Measurements from ENCODE around the gene EZH1.
A peak's percentile ranks its signal among the peaks of the same experiment; 100 is the strongest.

Gene EZH1

GRCh38 chr17:42682722-42683403, 62.0 kb downstream of the EZH1 start:
- Histone ChIP-seq H3K9ac (no peak overlapping the region), H2AFZ (ENCODE audit: low read depth) (no peak overlapping the region), H3K4me1 (ENCODE audit: low read depth, poor library complexity, severe bottlenecking) (peaks cover 40% of the 10 kb centered on the region), H3K4me2 (peak overlapping the region; percentile 43), H3K36me3 (ENCODE audit: insufficient read depth) (no peaks in the 10 kb centered on the region), H3K27me3 (ENCODE audit: insufficient read depth, low read depth) (no peaks in the 10 kb centered on the region), H3K4me3 (IDR thresholded peaks at IDR 0.05; ENCODE audit: insufficient read depth, low read depth, low read length) (no peak overlapping the region), H3K27ac (peak overlapping the region; percentile 3; the same call in 1 of the 2 replicates), H4K20me1 (ENCODE audit: insufficient read depth) (no peaks in the 10 kb centered on the region), H3K79me2 (ENCODE audit: insufficient read depth, low read depth) (peaks cover 8% of the 10 kb centered on the region; the same call in 1 of the 2 replicates)
- TF ChIP-seq, protein P1, sequence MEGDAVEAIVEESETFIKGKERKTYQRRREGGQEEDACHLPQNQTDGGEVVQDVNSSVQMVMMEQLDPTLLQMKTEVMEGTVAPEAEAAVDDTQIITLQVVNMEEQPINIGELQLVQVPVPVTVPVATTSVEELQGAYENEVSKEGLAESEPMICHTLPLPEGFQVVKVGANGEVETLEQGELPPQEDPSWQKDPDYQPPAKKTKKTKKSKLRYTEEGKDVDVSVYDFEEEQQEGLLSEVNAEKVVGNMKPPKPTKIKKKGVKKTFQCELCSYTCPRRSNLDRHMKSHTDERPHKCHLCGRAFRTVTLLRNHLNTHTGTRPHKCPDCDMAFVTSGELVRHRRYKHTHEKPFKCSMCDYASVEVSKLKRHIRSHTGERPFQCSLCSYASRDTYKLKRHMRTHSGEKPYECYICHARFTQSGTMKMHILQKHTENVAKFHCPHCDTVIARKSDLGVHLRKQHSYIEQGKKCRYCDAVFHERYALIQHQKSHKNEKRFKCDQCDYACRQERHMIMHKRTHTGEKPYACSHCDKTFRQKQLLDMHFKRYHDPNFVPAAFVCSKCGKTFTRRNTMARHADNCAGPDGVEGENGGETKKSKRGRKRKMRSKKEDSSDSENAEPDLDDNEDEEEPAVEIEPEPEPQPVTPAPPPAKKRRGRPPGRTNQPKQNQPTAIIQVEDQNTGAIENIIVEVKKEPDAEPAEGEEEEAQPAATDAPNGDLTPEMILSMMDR (conservative IDR thresholded peaks at IDR 0.05; ENCODE audit: low read depth, low read length), result no peak

GRCh38 chr17:42681976-42682721, 62.7 kb downstream of the EZH1 start, which contains the start of gene CNTNAP1:
Gene CNTNAP1 (plus strand): TSS chr17:42682531. CDS start chr17:42682830, 299 bp downstream.
- H3K4me3 ChIP-seq (IDR thresholded peaks at IDR 0.05; ENCODE audit: insufficient read depth, low read depth, low read length), result no peak within 1 kb of the TSS
- peak within 1 kb of the TSS; percentile 3; the same call in 1 of the 2 replicates for H3K27ac ChIP-seq
- H3K27me3 ChIP-seq (ENCODE audit: insufficient read depth, low read depth), result no peaks in the 10 kb centered on the region
- H3K9ac ChIP-seq, result peak within 1 kb of the TSS; percentile 8; the same call in 1 of the 2 replicates
- peak within 1 kb of the TSS; percentile 97 for H3K4me2 ChIP-seq
- H2AFZ ChIP-seq (ENCODE audit: low read depth), result no peak within 1 kb of the TSS
- no peaks in the 10 kb centered on the region for H4K20me1 ChIP-seq (ENCODE audit: insufficient read depth)
- H3K4me1 ChIP-seq (ENCODE audit: low read depth, poor library complexity, severe bottlenecking), result peaks cover 40% of the 10 kb centered on the region
- TF ChIP-seq, protein P1 (conservative IDR thresholded peaks at IDR 0.05; ENCODE audit: low read depth, low read length), result no peak
- H3K36me3 ChIP-seq (ENCODE audit: insufficient read depth), result no peaks in the 10 kb centered on the region
- peaks cover 12% of the 10 kb centered on the region for H3K79me2 ChIP-seq (ENCODE audit: insufficient read depth, low read depth)

DNA sequence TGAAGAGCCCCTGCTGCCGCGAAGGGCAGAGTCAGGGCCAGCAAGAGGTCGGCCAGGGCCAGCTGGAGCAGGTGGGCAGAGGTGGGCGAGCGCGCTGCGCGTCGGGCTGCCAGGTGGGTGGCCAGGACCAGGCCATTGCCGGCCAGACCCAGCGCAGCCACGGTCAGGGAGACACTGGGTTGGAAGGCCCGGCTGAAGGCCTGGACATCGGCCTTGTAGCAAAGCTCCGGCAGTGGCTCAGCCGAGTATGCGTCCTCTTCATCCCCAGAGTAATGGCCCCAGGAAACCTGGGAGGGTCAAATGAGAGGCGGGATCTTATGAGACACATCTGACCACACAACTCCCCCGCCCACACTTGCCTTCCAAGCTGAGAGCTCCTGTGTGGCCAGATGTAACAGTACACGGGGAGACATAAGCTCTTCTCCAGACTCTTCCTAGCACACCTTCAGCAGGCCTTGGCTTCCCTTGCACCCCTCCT, 64.5 kb downstream of the EZH1 start:
- Histone ChIP-seq H2AFZ (ENCODE audit: low read depth) (0 out of 2 replicates have a peak overlapping the region, but pooled peaks have one; percentile 62), H3K27ac (peak overlapping the region; percentile 98), H3K27me3 (ENCODE audit: insufficient read depth, low read depth) (no peaks in the 10 kb centered on the region), H3K9ac (no peak overlapping the region), H3K36me3 (ENCODE audit: insufficient read depth) (no peaks in the 10 kb centered on the region), H3K4me1 (ENCODE audit: low read depth, poor library complexity, severe bottlenecking) (peaks cover 40% of the 10 kb centered on the region), H3K4me3 (IDR thresholded peaks at IDR 0.05; ENCODE audit: insufficient read depth, low read depth, low read length) (no peak overlapping the region), H3K79me2 (ENCODE audit: insufficient read depth, low read depth) (peaks cover 26% of the 10 kb centered on the region), H4K20me1 (ENCODE audit: insufficient read depth) (no peaks in the 10 kb centered on the region), H3K4me2 (peak overlapping the region; percentile 97)
- TF ChIP-seq, protein P1 (conservative IDR thresholded peaks at IDR 0.05; ENCODE audit: low read depth, low read length), result no peak

DNA sequence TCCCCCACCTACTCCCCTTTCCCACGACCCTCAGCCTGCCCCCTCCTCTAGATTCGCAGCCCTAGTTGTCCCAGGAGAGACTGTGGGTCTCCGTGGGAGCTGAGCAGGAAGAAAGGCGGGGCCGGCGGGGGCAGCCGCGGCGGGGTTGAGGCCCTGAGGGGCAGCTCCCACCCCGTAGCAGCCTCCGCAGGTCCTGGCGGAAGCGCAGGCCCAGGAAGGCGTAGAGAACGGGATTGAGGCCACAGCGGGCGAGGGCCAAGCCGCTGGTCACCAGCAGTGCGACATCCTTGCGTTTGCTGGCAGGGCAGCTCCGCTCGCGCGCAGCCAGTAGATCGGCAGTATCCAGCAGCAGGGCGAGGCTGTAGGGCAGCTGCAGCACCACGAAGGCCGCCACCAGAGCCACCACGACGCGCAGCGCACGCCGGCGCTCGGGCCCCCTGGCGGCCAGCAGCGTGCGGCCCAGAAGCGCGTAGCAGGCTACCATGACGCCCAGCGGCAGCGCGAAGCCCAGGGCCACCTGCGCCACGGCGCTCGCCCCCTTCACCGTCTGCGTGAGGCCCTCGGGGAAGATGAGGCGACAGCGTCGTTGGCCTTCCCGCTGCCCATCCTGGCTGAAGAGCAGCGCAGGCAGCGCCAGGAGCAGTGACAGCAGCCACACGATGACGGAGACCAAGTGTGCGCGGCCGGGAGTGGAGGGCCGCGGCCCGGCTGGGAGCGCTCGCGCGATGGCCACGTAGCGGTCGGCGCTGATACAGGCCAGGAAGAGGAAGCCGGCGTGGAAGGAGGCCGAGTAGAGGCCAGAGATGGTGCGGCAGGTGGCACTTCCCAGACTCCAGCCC, 65.1 kb downstream of the EZH1 start:
- Histone ChIP-seq H3K27ac (peak overlapping the region; percentile 98), H4K20me1 (ENCODE audit: insufficient read depth) (no peaks in the 10 kb centered on the region), H3K9ac (peak overlapping the region; percentile 83), H3K79me2 (ENCODE audit: insufficient read depth, low read depth) (peaks cover 33% of the 10 kb centered on the region), H3K4me1 (ENCODE audit: low read depth, poor library complexity, severe bottlenecking) (peaks cover 41% of the 10 kb centered on the region), H3K4me2 (peak overlapping the region; percentile 97), H2AFZ (ENCODE audit: low read depth) (peak overlapping the region; percentile 62), H3K4me3 (IDR thresholded peaks at IDR 0.05; ENCODE audit: insufficient read depth, low read depth, low read length) (no peak overlapping the region), H3K36me3 (ENCODE audit: insufficient read depth) (no peaks in the 10 kb centered on the region), H3K27me3 (ENCODE audit: insufficient read depth, low read depth) (no peaks in the 10 kb centered on the region)
- TF ChIP-seq, protein P1 (conservative IDR thresholded peaks at IDR 0.05; ENCODE audit: low read depth, low read length), result peak; percentile 85
